Measurements from ENCODE around the gene SMC4. TPM values are rescaled to one million over a fixed set of nuclear protein-coding genes. Genes with fewer than 3 reads are reported as not detected.

The SMC4 gene
- total RNA-seq, 1 experiment from 2014 or later = 183 TPM

GRCh38 chr3:160381470-160381869 lies 18.0 kb upstream of the SMC4 start:
- peak; percentile 44 for DNase-seq
- peaks cover 7% of the 10 kb centered on the region; the same call in 1 of the 2 replicates for H3K79me2 ChIP-seq (ENCODE audit: low read length)
- CTCF ChIA-PET = no interaction called here

GRCh38 chr3:160384639-160385318 lies 14.7 kb upstream of the SMC4 start:
- Histone ChIP-seq H3K4me2 (ENCODE audit: low read length) (no peak overlapping the region), H3K9me2 (replicated peaks; ENCODE audit: low read length) (no peaks in the 10 kb centered on the region), H3F3A (ENCODE audit: low read length, unreplicated experiment) (no peaks in the 10 kb centered on the region), H3K27ac (ENCODE audit: low read length) (no peak overlapping the region), H3K36me3 (ENCODE audit: low read depth, low read length) (no peaks in the 10 kb centered on the region), H3K4me3 (ENCODE audit: low read length) (no peak overlapping the region), H3K9me3 (ENCODE audit: low read length) (no peaks in the 10 kb centered on the region), H3K4me1 (ENCODE audit: insufficient read depth, low read length) (peaks cover 5% of the 10 kb centered on the region), H2AFZ (ENCODE audit: low read length) (no peak overlapping the region), H3K27me3 (ENCODE audit: low read length) (no peaks in the 10 kb centered on the region), H3K79me2 (ENCODE audit: low read length) (peaks cover 7% of the 10 kb centered on the region; the same call in 1 of the 2 replicates), H4K20me1 (ENCODE audit: low read length) (no peaks in the 10 kb centered on the region), H3K9ac (ENCODE audit: low read length) (no peak overlapping the region)
- BruUV-seq (replicated peaks) = no TSS peak
- ChIA-PET CTCF (no interaction called here), POLR2A (ENCODE audit: unreplicated experiment) (no interaction called here)
- intact Hi-C loops (cut with micrococcal nuclease) = no loop called here
- ATAC-seq (no peak), DNase-seq (no peak)
- TF ChIP-seq EZH2phosphoT487 (IDR thresholded peaks at IDR 0.05; ENCODE audit: borderline replicate concordance, low read length) (no peak), CTCF (conservative IDR thresholded peaks at IDR 0.05; ENCODE audit: low read depth, low read length) (no peak), EZH2 (IDR thresholded peaks at IDR 0.05; ENCODE audit: low read length, unreplicated experiment) (no peak)

More at GRCh38 chr3:160381470-160381869, 18.0 kb upstream of the SMC4 start:
- POLR2A ChIA-PET (ENCODE audit: unreplicated experiment) = no interaction called here
- no peaks in the 10 kb centered on the region for H3F3A ChIP-seq (ENCODE audit: low read length, unreplicated experiment)
- H3K4me1 ChIP-seq (ENCODE audit: insufficient read depth, low read length) = peaks cover 25% of the 10 kb centered on the region
- intact Hi-C loops (cut with micrococcal nuclease) = no loop called here
- no peak overlapping the region for H3K4me2 ChIP-seq (ENCODE audit: low read length)
- H4K20me1 ChIP-seq (ENCODE audit: low read length) = no peaks in the 10 kb centered on the region
- no peak overlapping the region for H2AFZ ChIP-seq (ENCODE audit: low read length)
- no TSS peak for BruUV-seq (replicated peaks)
- H3K9ac ChIP-seq (ENCODE audit: low read length) = no peak overlapping the region
- no peaks in the 10 kb centered on the region for H3K9me3 ChIP-seq (ENCODE audit: low read length)
- H3K36me3 ChIP-seq (ENCODE audit: low read depth, low read length) = no peaks in the 10 kb centered on the region
- ATAC-seq = peak; percentile 85
- no peak overlapping the region for H3K27ac ChIP-seq (ENCODE audit: low read length)
- no peak overlapping the region for H3K4me3 ChIP-seq (ENCODE audit: low read length)
- no peaks in the 10 kb centered on the region for H3K9me2 ChIP-seq (replicated peaks; ENCODE audit: low read length)
- TF ChIP-seq CTCF (conservative IDR thresholded peaks at IDR 0.05; ENCODE audit: low read depth, low read length) = no peak
- TF ChIP-seq EZH2phosphoT487 (IDR thresholded peaks at IDR 0.05; ENCODE audit: borderline replicate concordance, low read length) = no peak
- no peak for TF ChIP-seq EZH2 (IDR thresholded peaks at IDR 0.05; ENCODE audit: low read length, unreplicated experiment)
- no peaks in the 10 kb centered on the region for H3K27me3 ChIP-seq (ENCODE audit: low read length)

GRCh38 chr3:160390565-160391138 lies 8.8 kb upstream of the SMC4 start:
- no peaks in the 10 kb centered on the region; the same call in 1 of the 2 replicates for H3K79me2 ChIP-seq (ENCODE audit: low read length)
- no peaks in the 10 kb centered on the region for H3K9me2 ChIP-seq (replicated peaks; ENCODE audit: low read length)
- no peaks in the 10 kb centered on the region for H3K36me3 ChIP-seq (ENCODE audit: low read depth, low read length)
- H3K4me1 ChIP-seq (ENCODE audit: insufficient read depth, low read length) = peaks cover 7% of the 10 kb centered on the region
- H4K20me1 ChIP-seq (ENCODE audit: low read length) = no peaks in the 10 kb centered on the region
- DNase-seq = no peak
- no peaks in the 10 kb centered on the region for H3F3A ChIP-seq (ENCODE audit: low read length, unreplicated experiment)
- no peak overlapping the region for H3K4me2 ChIP-seq (ENCODE audit: low read length)
- TF ChIP-seq CTCF (conservative IDR thresholded peaks at IDR 0.05; ENCODE audit: low read depth, low read length) = no peak
- TF ChIP-seq EZH2phosphoT487 (IDR thresholded peaks at IDR 0.05; ENCODE audit: borderline replicate concordance, low read length) = no peak
- no peak for TF ChIP-seq EZH2 (IDR thresholded peaks at IDR 0.05; ENCODE audit: low read length, unreplicated experiment)
- H3K4me3 ChIP-seq (ENCODE audit: low read length) = no peak overlapping the region
- BruUV-seq (replicated peaks) = no TSS peak
- intact Hi-C loops (cut with micrococcal nuclease) = no loop called here
- ATAC-seq = no peak
- POLR2A ChIA-PET (ENCODE audit: unreplicated experiment) = no interaction called here
- no peak overlapping the region for H3K9ac ChIP-seq (ENCODE audit: low read length)
- H2AFZ ChIP-seq (ENCODE audit: low read length) = no peak overlapping the region
- no peaks in the 10 kb centered on the region for H3K9me3 ChIP-seq (ENCODE audit: low read length)
- no peak overlapping the region for H3K27ac ChIP-seq (ENCODE audit: low read length)
- CTCF ChIA-PET = no interaction called here
- no peaks in the 10 kb centered on the region for H3K27me3 ChIP-seq (ENCODE audit: low read length)
